GM19328 (cell line): Measurements from ENCODE around the gene PPM1K.
A peak's percentile ranks its signal among the peaks of the same experiment; 100 is the strongest.

ENCODE experiments used
- ATAC-seq: cut with Tn5 transposase; IDR thresholded peaks from one replicate; pipeline ENCODE4 v1.9.1; 2021; ENCODE audit warnings: mild to moderate bottlenecking, moderate library complexity; ENCODE audit not compliant: unreplicated experiment

PPM1K gene

DNA sequence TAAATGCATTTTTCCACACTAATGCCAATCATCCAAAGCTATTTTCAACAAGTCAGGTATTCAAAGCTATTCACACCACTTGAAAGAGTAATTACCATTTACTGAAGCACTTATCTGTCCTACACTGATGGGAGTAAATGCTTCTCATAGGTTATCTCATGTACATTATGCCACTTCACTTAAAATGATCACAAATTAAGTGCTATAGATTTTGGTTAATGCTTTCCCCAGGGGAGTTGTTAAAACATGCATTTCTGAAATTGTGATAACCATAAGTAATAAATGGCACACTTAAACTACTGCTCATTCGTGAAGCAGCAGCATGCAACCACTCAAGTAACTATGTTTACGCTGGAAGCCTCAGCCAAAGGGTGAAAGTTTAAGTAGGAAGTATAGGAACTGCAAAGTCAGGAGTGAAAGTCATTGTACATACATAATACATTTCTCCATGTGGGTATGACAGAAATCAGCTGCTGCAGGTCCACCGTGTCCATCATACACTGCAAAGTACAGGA lies 6.6 kb downstream of the PPM1K start:
- no peak for ATAC-seq

GRCh38 chr4:88276952-88277710 lies 7.2 kb downstream of the PPM1K start:
- no peak for ATAC-seq

DNA sequence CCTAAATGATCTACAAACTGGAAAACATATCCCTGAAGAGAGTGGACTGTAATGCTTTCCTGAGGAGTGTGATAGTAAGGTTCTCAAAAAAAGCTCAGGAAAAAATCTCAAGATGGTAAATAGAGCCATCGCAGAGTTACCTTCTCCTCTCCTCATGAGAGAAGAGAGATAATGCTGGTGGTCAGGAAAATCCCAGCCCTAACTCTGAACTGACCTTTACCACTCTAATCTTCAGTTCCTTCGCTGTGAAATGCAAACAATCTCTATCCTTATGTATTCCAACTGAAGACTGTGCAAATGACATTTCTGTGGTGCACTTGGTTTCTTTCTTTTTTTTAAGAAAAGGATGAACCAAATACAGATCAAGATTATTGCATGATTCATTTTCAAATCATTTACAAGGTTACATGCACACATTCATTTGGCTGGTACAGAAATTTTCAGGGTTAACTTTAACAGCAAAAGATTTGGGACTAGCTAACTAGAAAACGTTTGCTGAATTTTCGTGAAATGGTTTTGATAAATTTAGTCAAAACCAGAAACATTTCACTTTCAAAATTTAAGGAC lies 8.3 kb downstream of the PPM1K start:
- no peak for ATAC-seq

DNA sequence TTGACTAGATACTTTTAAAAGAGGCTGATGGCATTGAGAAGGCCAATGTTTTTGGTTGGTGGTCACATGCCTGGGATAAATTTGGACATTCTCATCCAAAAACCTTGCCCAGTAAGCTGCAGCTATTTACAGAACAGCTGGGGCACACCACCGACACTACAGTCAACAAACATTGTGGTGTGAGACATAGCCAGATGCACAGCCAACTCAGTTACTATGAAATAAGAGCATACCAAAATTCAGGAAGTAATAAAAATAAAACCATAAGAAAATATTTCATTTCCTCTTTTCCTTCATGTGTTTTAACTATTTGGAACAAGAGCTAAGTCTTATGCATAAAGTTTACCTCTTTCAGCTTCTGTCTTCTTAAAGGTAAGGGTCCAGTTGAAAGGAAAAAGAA lies 8.8 kb downstream of the PPM1K start:
- ATAC-seq = peak; percentile 72

GRCh38 chr4:88268913-88269312 lies 15.4 kb downstream of the PPM1K start:
- ATAC-seq = no peak

DNA sequence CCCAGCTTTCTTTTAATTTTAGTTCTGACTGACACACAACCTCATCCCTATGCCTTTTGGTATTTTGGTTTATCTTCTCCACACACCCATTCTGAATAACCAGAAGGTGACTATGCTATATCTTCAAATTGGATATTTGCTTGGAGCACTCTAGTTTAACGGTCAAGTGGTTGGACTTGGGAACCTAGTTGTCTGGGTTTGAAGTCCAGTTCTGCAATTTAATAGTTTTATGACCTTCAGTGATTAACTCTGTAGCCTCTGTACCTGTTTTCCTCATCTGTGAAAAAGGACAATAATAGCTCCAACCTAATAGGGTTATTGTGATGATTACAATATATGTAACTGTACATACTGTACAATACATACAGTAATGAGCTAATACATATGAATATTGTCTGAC lies 20.0 kb downstream of the PPM1K start:
- no peak for ATAC-seq

GRCh38 chr4:88257726-88258125 lies 26.6 kb downstream of the PPM1K start:
- ATAC-seq = no peak

GRCh38 chr4:88255111-88255510 lies 29.2 kb downstream of the PPM1K start:
- ATAC-seq = no peak

DNA sequence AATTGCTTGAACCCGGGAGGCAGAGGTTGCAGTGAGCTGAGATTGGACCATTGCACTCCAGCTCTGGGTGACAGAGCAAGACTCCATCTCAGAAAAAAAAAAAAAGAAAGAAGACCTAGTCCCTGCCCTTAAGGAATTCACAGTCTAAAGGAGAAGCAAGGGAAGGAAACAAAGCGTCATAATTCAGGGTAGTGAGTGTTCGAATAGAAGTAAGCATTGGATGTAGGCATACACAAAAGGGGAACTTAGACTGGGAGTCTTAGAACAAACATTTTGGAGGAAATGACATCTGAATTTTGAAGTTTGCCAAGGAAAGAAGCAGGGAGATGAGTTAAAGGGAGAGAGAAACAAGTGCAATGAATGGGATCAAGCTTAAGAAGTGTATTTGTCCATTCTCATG lies 32.4 kb downstream of the PPM1K start:
- no peak for ATAC-seq

DNA sequence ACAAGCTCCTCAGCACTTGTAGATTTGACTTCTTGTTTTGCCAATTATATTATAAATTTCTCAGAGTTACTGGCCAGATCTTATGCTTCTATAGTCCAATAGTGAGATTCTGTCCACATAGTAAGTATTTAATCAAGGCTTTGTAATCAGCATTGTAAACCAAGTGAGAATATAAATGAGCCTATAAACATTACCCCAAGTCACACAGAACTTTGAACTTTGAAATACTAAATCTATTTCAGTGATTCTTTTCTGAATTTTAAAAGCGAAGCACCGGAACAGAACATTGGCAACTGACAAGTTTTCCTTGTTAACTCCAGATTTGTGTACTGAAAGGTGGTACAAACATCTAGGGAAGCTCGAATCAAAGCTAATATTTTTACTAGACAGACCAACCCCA lies 37.2 kb downstream of the PPM1K start:
- no peak for ATAC-seq

GRCh38 chr4:88246600-88246999 lies 37.8 kb downstream of the PPM1K start:
- no peak for ATAC-seq

- no peak for ATAC-seq
These were observed 39.4 kb downstream of the PPM1K start for GRCh38 chr4:88244816-88245579.

- no peak for ATAC-seq
These were observed 40.3 kb downstream of the PPM1K start for GRCh38 chr4:88244056-88244455.

DNA sequence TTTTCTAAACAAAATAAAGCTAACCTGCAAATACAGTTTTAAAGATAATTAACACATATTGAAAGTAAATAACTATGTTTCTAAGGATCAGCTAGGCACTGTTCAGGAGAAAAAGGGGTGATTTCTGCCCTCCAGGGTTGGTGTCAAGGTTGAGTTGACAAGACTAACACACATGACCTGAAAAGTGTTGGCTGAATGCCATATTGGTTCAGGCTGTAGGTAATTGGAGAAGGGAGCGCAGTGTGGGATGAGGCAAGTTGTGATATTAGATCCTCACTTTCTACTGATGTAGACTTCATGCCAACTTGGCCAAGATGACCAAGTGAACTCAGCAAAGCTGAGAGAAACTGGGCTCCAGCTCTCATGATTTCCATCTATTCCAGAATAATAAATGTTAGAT lies 42.2 kb downstream of the PPM1K start:
- ATAC-seq = no peak

DNA sequence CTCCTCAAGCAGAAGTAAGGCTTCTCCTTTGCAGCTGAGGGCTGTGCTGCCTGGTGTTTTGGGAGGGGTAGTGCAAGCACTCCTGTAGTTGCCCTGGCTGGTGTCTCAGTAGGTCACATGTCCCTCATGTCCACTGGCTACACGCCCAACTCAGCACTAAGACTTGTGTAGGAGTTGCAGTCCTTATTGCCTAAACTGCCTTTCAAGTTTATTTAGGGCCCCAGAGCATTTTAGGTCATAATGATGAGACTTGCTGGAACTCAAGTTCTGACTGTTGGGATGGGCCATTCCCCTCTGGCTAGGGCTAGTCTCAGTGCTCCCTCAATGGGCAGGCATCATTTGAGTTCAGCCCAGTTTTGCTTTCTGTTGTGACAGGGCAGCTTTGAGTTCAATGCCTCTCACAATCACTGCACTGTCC lies 44.1 kb downstream of the PPM1K start:
- ATAC-seq = no peak

GRCh38 chr4:88230969-88231771 lies 53.2 kb downstream of the PPM1K start:
- no peak for ATAC-seq

- ATAC-seq = no peak
These were observed 53.9 kb downstream of the PPM1K start for GRCh38 chr4:88230461-88230891.

- no peak for ATAC-seq
These were observed 56.6 kb downstream of the PPM1K start for GRCh38 chr4:88227734-88228133.

DNA sequence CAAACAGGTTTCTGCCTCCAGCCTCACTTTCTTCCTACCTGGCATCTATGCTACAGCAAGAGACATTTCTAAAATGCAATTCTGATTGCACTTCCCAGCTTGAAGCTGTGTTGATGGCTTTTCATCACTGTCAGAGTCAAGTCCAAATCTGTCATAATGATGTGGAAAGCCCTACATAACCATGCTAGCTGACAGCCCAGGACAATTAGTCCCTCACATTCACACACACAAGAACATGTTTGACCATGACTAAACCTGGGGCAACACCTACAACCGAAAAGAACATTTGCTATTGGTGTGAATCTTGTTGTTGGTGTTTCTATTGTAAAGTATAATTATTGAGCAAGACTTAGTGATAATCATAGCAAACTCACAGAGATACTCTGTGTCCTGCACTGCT lies 58.2 kb downstream of the PPM1K start:
- ATAC-seq = no peak

GRCh38 chr4:88225232-88226105 lies 58.9 kb downstream of the PPM1K start:
- no peak for ATAC-seq
